Measurements from ENCODE around the gene EHMT1. TPM values are rescaled to one million over a fixed set of nuclear protein-coding genes. Genes with fewer than 3 reads are reported as not detected.
"Not testable (repeated sequence)": the region's sequence is repeated elsewhere in the genome, so short reads cannot be mapped to it uniquely, and the experiment has no call there.

The EHMT1 gene
- polyA plus RNA-seq, 3 donors: 67.8 to 78.8 (median 76.3) TPM

- no peak for DNase-seq (ENCODE audit: extremely low read depth in 1 of 11, low read depth in 9 of 11, low spot score in 4 of 11)
Observed at GRCh38 chr9:137611623-137612609, 6.9 kb upstream of the EHMT1 start.

DNA sequence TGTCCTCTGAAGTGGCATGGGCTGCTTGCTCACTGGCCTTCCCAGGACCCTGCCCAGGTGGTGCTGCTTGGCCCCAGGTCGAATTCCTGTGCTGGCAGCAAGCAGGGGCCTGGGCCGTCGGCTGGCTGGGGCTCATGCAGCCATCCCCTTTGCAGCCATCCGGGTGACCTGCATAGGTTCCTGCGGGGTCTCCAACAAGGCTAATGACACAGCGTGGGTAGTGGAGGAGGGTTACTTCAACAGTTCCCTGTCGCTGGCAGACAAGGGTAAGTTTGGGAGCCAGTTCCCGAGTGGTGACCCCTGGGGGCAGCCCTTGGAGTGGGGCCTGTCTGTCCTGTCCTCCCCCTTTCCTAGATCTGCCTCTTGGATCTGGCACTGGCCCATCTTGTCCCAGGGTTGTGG is 6.1 kb upstream of the EHMT1 start:
- no peak for DNase-seq (ENCODE audit: extremely low read depth in 1 of 11, low read depth in 9 of 11, low spot score in 4 of 11)

GRCh38 chr9:137613259-137613658 is 5.5 kb upstream of the EHMT1 start:
- DNase-seq (ENCODE audit: extremely low read depth in 1 of 11, low read depth in 9 of 11, low spot score in 4 of 11): no peak

GRCh38 chr9:137613738-137614523 is 4.9 kb upstream of the EHMT1 start:
- no peak for DNase-seq (ENCODE audit: extremely low read depth in 1 of 11, low read depth in 9 of 11, low spot score in 4 of 11)

GRCh38 chr9:137614631-137615386 is 4.0 kb upstream of the EHMT1 start:
- no peak for DNase-seq (ENCODE audit: extremely low read depth in 1 of 11, low read depth in 9 of 11, low spot score in 4 of 11)

- DNase-seq (ENCODE audit: extremely low read depth in 1 of 11, low read depth in 9 of 11, low spot score in 4 of 11): no peak
Observed at GRCh38 chr9:137615387-137615871, 3.4 kb upstream of the EHMT1 start.

- DNase-seq (ENCODE audit: extremely low read depth in 1 of 11, low read depth in 9 of 11, low spot score in 4 of 11): no peak
Observed at GRCh38 chr9:137619240-137620047, 639 bp downstream of the EHMT1 start.

GRCh38 chr9:137620048-137620405 is 1.2 kb downstream of the EHMT1 start:
- DNase-seq (ENCODE audit: extremely low read depth in 1 of 11, low read depth in 9 of 11, low spot score in 4 of 11): no peak

DNA sequence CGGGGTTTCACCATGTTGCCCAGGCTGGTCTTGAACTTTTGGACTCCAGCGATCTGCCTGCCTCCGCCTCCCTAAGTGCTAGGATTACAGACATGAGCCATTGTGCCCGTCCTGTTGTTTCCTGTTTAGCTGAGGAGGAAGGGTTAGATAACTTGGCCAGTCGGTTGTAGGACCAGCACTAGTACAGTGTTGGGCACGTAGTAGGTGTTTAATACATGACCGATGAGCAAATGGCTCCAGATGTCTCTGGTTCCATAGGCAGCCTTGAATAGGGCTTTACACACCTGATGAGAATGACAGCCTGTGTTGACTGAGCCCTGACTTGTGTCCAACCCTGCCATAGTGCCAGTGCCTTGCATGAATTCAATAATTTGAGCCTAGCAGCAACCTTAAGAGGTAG is 1.8 kb downstream of the EHMT1 start:
- no peak for DNase-seq (ENCODE audit: extremely low read depth in 1 of 11, low read depth in 9 of 11, low spot score in 4 of 11)

DNA sequence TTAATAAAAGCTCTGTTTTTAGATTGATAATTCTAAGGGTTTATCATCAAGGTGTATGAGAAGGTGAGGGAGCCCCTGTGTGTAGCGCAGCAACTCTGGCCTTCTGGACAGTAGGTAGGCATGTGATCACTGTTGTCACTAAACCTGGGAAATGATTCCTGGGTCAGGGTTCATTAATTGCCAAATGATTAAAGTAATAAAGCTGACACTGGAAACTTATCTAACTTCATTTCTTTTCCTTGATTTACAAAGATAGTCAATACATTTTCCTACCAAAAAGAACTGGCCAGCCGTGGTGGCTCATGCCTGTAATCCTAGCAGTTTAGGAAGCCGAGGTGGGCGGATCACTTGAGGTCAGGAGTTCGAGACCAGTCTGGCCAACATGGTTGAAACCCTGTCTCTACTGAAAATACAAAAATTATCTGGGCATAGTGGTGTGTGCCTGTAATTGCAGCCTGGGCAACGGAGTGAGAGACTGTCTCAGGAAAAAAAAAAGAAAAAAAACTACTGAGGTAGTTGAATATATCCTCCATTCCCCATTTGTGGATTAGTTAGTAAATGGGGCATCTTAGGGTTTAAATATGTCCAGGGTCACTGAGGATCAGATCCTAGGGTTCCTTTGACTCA is 2.4 kb downstream of the EHMT1 start:
- no peak for DNase-seq (ENCODE audit: extremely low read depth in 1 of 11, low read depth in 9 of 11, low spot score in 4 of 11)

DNA sequence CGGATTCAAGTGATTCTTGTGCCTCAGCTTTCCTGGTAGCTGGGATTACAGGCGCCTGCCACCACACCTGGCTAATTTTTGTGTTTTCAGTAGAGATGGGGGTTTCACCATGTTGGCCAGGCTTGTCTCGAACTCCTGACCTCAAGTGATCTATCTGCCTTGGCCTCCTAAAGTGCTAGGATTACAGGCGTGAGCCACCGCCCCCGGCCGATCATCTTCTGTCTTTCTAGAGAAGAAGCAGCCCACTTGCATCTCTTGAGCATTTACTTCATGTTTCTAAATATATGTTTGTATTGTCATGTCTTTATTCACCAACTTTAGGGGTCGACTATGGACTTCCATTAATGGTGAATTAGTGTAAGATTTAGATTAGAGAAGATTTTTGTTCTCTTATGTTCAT is 3.4 kb downstream of the EHMT1 start:
- not testable (repeated sequence) for DNase-seq (ENCODE audit: extremely low read depth in 1 of 11, low read depth in 9 of 11, low spot score in 4 of 11)

- DNase-seq (ENCODE audit: extremely low read depth in 1 of 11, low read depth in 9 of 11, low spot score in 4 of 11): no peak
Observed at GRCh38 chr9:137626464-137626863, 7.7 kb downstream of the EHMT1 start.

DNA sequence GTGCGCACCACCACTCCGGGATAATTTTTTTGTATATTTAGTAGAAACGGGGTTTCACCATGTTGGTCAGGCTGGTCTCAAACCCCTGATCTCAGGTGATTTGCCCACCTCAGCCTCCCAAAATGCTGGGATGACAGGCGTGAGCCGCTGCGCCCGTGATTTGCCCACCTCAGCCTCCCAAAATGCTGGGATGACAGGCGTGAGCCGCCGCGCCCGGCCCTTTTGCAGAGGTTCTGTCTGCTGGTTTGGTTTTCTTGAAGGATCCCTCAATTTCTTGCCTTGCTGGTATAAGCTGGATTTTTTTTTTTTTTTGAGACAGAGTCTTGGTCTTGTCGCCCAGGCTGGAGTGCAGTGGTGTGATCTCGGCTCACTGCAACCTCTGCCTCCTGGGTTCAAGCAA is 8.6 kb downstream of the EHMT1 start:
- DNase-seq (ENCODE audit: extremely low read depth in 1 of 11, low read depth in 9 of 11, low spot score in 4 of 11): not testable (repeated sequence)

DNA sequence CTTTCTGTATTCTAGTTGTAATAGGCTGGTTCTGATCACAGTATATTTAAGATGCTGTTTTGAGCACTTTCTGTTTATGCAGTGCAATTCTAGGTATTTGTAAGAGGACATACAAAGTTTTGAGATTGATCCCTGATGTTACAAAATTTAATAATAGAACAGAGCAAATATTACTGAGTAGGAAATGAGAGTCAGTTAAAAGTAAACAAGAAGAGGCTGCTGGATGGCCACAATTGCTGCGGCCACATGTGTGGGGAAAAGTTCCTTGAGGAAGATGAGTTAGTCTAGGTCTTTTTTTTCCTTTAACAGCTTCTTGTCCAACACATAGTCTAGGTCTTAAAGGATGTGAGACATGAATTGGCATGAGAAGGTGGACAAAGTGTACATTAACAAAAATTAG is 11.3 kb downstream of the EHMT1 start:
- DNase-seq (ENCODE audit: extremely low read depth in 1 of 11, low read depth in 9 of 11, low spot score in 4 of 11): no peak

GRCh38 chr9:137630679-137631078 is 11.9 kb downstream of the EHMT1 start:
- no peak for DNase-seq (ENCODE audit: extremely low read depth in 1 of 11, low read depth in 9 of 11, low spot score in 4 of 11)

- no peak for DNase-seq (ENCODE audit: extremely low read depth in 1 of 11, low read depth in 9 of 11, low spot score in 4 of 11)
Observed at GRCh38 chr9:137631345-137632229, 12.8 kb downstream of the EHMT1 start.

All from renal cortex interstitium (tissue), 11 donors.